A673 (cell line): ENCODE measurements around the gene PIAS1.

Experiments
- EZH2 ChIP-seq: fragments of 200-600 bp; sonication (generic); IDR thresholded peaks from 2 replicates; pipeline ENCODE4 v1.6.1; 2017; ENCODE audit warnings: borderline replicate concordance, low read depth, mild to moderate bottlenecking, mixed read lengths, antibody characterized with exemption, low read length; ENCODE audit not compliant: poor library complexity, severe bottlenecking
- TF ChIP-seq, protein P1 (sequence below): fragments of 300-800, 200-600 bp; sonication (generic); conservative IDR thresholded peaks from 2 replicates; pipeline ENCODE4 v1.5.1; 2017; ENCODE audit warnings: low read depth, mild to moderate bottlenecking, antibody characterized with exemption, low read length, moderate library complexity, mixed read lengths

DNA sequence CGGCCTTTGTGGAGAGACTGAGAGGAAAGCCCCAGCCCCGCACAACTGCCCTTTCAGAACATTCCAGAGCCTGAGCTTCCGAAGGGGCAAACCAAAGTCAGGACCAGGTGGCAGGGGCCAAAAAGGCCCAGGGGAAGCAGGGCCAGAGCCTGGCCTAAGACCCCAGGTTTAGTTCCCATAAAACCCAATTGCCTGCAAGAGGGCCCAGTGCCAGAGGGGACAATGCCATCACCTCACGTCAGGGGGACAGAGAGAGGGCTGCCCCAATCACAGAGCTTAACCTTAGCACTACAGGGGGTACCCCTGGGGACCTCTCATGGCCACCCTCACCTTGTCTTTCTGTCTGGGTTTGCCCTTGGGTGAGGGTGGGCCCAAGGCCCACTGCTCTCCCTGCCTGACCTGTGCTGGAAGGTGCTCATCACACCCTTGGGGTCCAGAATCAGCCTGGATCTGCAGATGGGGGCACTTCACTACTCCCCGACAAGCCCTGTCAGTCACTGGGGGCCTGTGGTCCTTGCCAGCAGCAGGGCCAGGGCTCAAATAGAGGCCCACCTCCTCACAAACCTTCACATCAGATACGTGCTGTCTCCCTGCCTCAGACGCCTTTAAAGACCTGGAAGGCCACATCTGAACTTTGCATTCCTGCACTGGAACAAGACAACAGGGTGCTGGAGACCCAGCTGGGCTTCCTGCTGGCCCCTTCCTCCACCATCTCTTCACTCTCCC lies 147.2 kb downstream of the PIAS1 start:
- TF ChIP-seq, protein P1, sequence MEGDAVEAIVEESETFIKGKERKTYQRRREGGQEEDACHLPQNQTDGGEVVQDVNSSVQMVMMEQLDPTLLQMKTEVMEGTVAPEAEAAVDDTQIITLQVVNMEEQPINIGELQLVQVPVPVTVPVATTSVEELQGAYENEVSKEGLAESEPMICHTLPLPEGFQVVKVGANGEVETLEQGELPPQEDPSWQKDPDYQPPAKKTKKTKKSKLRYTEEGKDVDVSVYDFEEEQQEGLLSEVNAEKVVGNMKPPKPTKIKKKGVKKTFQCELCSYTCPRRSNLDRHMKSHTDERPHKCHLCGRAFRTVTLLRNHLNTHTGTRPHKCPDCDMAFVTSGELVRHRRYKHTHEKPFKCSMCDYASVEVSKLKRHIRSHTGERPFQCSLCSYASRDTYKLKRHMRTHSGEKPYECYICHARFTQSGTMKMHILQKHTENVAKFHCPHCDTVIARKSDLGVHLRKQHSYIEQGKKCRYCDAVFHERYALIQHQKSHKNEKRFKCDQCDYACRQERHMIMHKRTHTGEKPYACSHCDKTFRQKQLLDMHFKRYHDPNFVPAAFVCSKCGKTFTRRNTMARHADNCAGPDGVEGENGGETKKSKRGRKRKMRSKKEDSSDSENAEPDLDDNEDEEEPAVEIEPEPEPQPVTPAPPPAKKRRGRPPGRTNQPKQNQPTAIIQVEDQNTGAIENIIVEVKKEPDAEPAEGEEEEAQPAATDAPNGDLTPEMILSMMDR: no peak
- TF ChIP-seq EZH2: no peak
